GM23338 (cell line): ENCODE results near the gene CASQ1.

ENCODE experiments used
- CTCF ChIP-seq, 2 experiments: fragments of 200-600 bp in 1 of 2; sonication (generic) in 1 of 2; conservative IDR thresholded peaks; 2 replicates each; pipeline versions ENCODE4 v1.5.1 to v1.6.1; 2016 to 2017; ENCODE audit warnings: antibody characterized with exemption in 2 of 2, low read depth in 2 of 2, mild to moderate bottlenecking in 2 of 2, moderate library complexity in 1 of 2
- POLR2AphosphoS5 ChIP-seq: IDR thresholded peaks from 2 replicates; pipeline ENCODE4 v1.6.1; 2016; ENCODE audit warnings: antibody characterized with exemption, low read depth

DNA sequence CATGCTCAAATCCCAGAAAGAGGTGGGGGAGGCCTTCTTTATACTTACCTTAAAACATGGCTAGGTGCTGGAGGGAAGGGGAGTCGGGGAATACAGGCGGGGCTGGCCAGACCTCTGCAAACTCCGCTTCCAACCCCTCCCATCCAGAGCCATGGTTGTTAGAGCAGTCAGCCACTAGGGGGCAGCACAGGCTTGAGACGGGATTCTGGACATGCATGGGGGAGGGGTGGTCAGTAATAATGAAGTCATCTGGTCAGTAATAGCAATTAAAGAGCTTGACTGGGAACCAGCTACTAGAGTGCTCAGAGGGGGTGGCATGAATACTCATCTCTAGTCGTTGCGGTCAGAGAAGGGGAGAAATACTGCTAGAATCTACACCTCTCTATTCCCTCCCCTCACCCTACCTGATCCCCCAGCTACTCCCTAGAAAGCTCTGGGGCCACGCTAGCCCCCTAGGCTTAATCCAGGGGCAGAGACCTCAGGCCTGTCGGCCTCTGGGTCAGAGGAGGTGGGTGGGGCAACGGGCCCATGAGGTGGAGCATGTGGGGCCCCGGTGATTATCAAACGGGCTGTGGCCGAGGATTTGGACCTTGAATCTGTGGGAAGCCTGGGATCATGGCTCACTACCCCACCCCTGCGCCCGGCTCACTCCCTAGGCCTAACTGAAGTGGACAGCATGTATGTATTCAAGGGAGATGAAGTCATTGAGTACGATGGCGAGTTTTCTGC, 2.9 kb downstream of the CASQ1 start:
- no peak for TF ChIP-seq POLR2AphosphoS5
- TF ChIP-seq CTCF (conservative IDR thresholded peaks at IDR 0.05; ENCODE audit: low read depth in 2 of 2) = peak; percentile 99
